GM19035 (cell line): ENCODE data around the gene INHBC.
"Not testable (repeated sequence)": the region's sequence is repeated elsewhere in the genome, so short reads cannot be mapped to it uniquely, and the experiment has no call there.

Experiments used
- ATAC-seq: cut with Tn5 transposase; IDR thresholded peaks from one replicate; pipeline ENCODE4 v1.9.1; 2021; ENCODE audit not compliant: unreplicated experiment

Gene INHBC

GRCh38 chr12:57481671-57482070 is 47.1 kb downstream of the INHBC start:
- no peak for ATAC-seq

- ATAC-seq = no peak
These were observed 48.9 kb downstream of the INHBC start for GRCh38 chr12:57483466-57483865.

- no peak for ATAC-seq
These were observed 51.1 kb downstream of the INHBC start for GRCh38 chr12:57485695-57486094.

GRCh38 chr12:57487055-57487596 is 52.5 kb downstream of the INHBC start:
- ATAC-seq = no peak

GRCh38 chr12:57487597-57488401 is 53.2 kb downstream of the INHBC start, which contains the start of gene MARS1:
MARS1 (plus strand) TSS chr12:57488068; CDS start chr12:57488091, 23 bp downstream.
- ATAC-seq = peak; percentile 98

- no peak for ATAC-seq
These were observed 54.0 kb downstream of the INHBC start for GRCh38 chr12:57488402-57489156.

- no peak for ATAC-seq
These were observed 54.6 kb downstream of the INHBC start for GRCh38 chr12:57489157-57489641.

- no peak for ATAC-seq
These were observed 55.5 kb downstream of the INHBC start for GRCh38 chr12:57490126-57490525.

GRCh38 chr12:57491393-57492280 is 57.1 kb downstream of the INHBC start:
- no peak for ATAC-seq

GRCh38 chr12:57495051-57495701 is 60.6 kb downstream of the INHBC start:
- not testable (repeated sequence) for ATAC-seq

- ATAC-seq = no peak
These were observed 62.2 kb downstream of the INHBC start for GRCh38 chr12:57496822-57497221.

- ATAC-seq = no peak
These were observed 62.9 kb downstream of the INHBC start for GRCh38 chr12:57497223-57498131.

- ATAC-seq = no peak
These were observed 63.5 kb downstream of the INHBC start for GRCh38 chr12:57498132-57498502.

- no peak for ATAC-seq
These were observed 64.0 kb downstream of the INHBC start for GRCh38 chr12:57498571-57498970.

GRCh38 chr12:57500213-57500612 is 65.6 kb downstream of the INHBC start:
- no peak for ATAC-seq
